Thyroid gland (tissue), 4 donors: Measurements from ENCODE around the gene PRELP. TPM values are rescaled to one million over a fixed set of nuclear protein-coding genes. Genes with fewer than 3 reads are reported as not detected.

Source experiments
- DNase-seq, 2 donors: peaks; one replicate each; pipeline ENCODE4 v3.0.0-alpha.2; 2019
- H3K27ac ChIP-seq, 3 donors: fragments of 200-600 bp; sonication (generic); 1 replicate in 2 of 3; 2 replicates in 1 of 3; pipeline ENCODE4 v1.5.1; 2016 to 2019; ENCODE audit warnings: mild to moderate bottlenecking in 1 of 3, moderate library complexity in 1 of 3
- H3K27me3 ChIP-seq: fragments of 200-600 bp; sonication (generic); one replicate; pipeline ENCODE4 v1.5.1; 2019
- H3K36me3 ChIP-seq, 2 donors: fragments of 200-600 bp; sonication (generic); one replicate each; pipeline ENCODE4 v1.5.1; 2016 to 2019
- H3K4me1 ChIP-seq, 2 donors: fragments of 200-600 bp; sonication (generic); one replicate each; pipeline ENCODE4 v1.5.1; 2017 to 2019
- H3K4me3 ChIP-seq, 3 donors: fragments of 200-600 bp; sonication (generic); replicated peaks in 1 of 3; 1 replicate in 2 of 3; 2 replicates in 1 of 3; pipeline ENCODE4 v1.5.1; 2016; ENCODE audit warnings: mild to moderate bottlenecking in 1 of 3
- H3K9me3 ChIP-seq: fragments of 200-600 bp; sonication (generic); one replicate; pipeline ENCODE4 v1.5.1; 2017
- CTCF ChIP-seq, 6 experiments: fragments of 200-600 bp in 3 of 6; fragments of 450-650 bp in 3 of 6; sonication (generic) in 3 of 6; IDR thresholded peaks; one replicate each; pipeline ENCODE4 v1.5.1; 2016 to 2019; ENCODE audit warnings: antibody characterized with exemption in 6 of 6, mild to moderate bottlenecking in 2 of 6, inconsistent platforms in 1 of 6, moderate library complexity in 1 of 6
- POLR2A ChIP-seq, 2 donors: fragments of 450-650 bp; IDR thresholded peaks; one replicate each; pipeline ENCODE4 v1.6.1; 2017; ENCODE audit warnings: antibody characterized with exemption in 2 of 2, mild to moderate bottlenecking in 2 of 2, moderate library complexity in 1 of 2
- WGBS, 2 donors: methylation state at CpG; one replicate each; pipeline ENCODE4 v1.1.5; 2017; 5-methylcytosine and 5-hydroxymethylcytosine counted together
- intact Hi-C: fragments of 100-400 bp; cut with DNase I; formaldehyde crosslinking; loops from one replicate; pipeline ENCODE4 v1.15.1; 2023
- total RNA-seq, 4 donors: library from RNA; depleted of rRNA; stranded (reverse); fragments of >200 nt; gene quantifications; one replicate each; pipeline ENCODE4 v1.2.3, GENCODE V29; 2016

PRELP gene
- total RNA-seq, 4 donors from 2014 or later: 17.5 to 86.1 (median 35.4) TPM

GRCh38 chr1:203505526-203506204 is 30.1 kb downstream of the PRELP start:
- TF ChIP-seq CTCF (IDR thresholded peaks at IDR 0.05) (no peak), POLR2A (IDR thresholded peaks at IDR 0.05) (no peak)
- Histone ChIP-seq H3K9me3 (no peaks in the 10 kb centered on the region), H3K4me1 (peaks cover 5 to 15% of the 10 kb centered on the region in 2 donors), H3K4me3 (no peak overlapping the region), H3K36me3 (no peaks in the 10 kb centered on the region), H3K27me3 (no peaks in the 10 kb centered on the region), H3K27ac (no peak overlapping the region)
- DNase-seq: no peak
- intact Hi-C loops: loop anchor here (10.0 kb wide), 1 partner anchor 119 kb away; the partner anchor contains the start of gene ATP2B4
- WGBS, 2 donors: 84 to 88% methylated on average over 8 of the region's 8 CpGs

GRCh38 chr1:203506858-203507626 is 31.4 kb downstream of the PRELP start:
- Histone ChIP-seq H3K4me1 (peaks cover 5 to 15% of the 10 kb centered on the region in 2 donors), H3K27me3 (no peaks in the 10 kb centered on the region), H3K9me3 (no peaks in the 10 kb centered on the region), H3K27ac (peak overlapping the region in 2 of 3 donors; percentile 52 to 77), H3K36me3 (no peaks in the 10 kb centered on the region), H3K4me3 (no peak overlapping the region)
- WGBS, 2 donors: 43 to 59% methylated on average over 6 of the region's 6 CpGs
- DNase-seq: peak; percentile 59 to 78
- no peak for TF ChIP-seq CTCF (IDR thresholded peaks at IDR 0.05)
- no peak for TF ChIP-seq POLR2A (IDR thresholded peaks at IDR 0.05)
- intact Hi-C loops: loop anchor here (10.0 kb wide), 1 partner anchor 118 kb away; the partner anchor contains the start of gene ATP2B4

GRCh38 chr1:203507759-203508158 is 32.2 kb downstream of the PRELP start:
- intact Hi-C loops: loop anchor here (10.0 kb wide), 1 partner anchor 117 kb away; the partner anchor contains the start of gene ATP2B4
- Histone ChIP-seq H3K27ac (peak overlapping the region in 2 of 3 donors; percentile 52 to 77), H3K4me1 (peaks cover 5 to 20% of the 10 kb centered on the region in 2 donors), H3K9me3 (no peaks in the 10 kb centered on the region), H3K4me3 (no peak overlapping the region), H3K27me3 (no peaks in the 10 kb centered on the region), H3K36me3 (no peaks in the 10 kb centered on the region)
- no peak for TF ChIP-seq POLR2A (IDR thresholded peaks at IDR 0.05)
- no peak for TF ChIP-seq CTCF (IDR thresholded peaks at IDR 0.05)
- WGBS, 2 donors: 45 to 60% methylated on average over 1 of the region's 1 CpG
- no peak for DNase-seq

- no peaks in the 10 kb centered on the region for H3K27me3 ChIP-seq
- H3K4me3 ChIP-seq: no peak overlapping the region
- H3K9me3 ChIP-seq: no peaks in the 10 kb centered on the region
- no peak overlapping the region for H3K27ac ChIP-seq
- intact Hi-C loops: loop anchor here (10.0 kb wide), 1 partner anchor 116 kb away; the partner anchor contains the start of gene ATP2B4
- peaks cover 5 to 28% of the 10 kb centered on the region in 2 donors for H3K4me1 ChIP-seq
- TF ChIP-seq CTCF (IDR thresholded peaks at IDR 0.05) (no peak), POLR2A (IDR thresholded peaks at IDR 0.05) (no peak)
- 82 to 85% methylated on average over 10 of the region's 10 CpGs for WGBS, 2 donors
- no peak for DNase-seq
- no peaks in the 10 kb centered on the region for H3K36me3 ChIP-seq
Observed at GRCh38 chr1:203508463-203509073, 33.0 kb downstream of the PRELP start.
